ENCODE results near the gene MAPK8.

MAPK8 gene

DNA sequence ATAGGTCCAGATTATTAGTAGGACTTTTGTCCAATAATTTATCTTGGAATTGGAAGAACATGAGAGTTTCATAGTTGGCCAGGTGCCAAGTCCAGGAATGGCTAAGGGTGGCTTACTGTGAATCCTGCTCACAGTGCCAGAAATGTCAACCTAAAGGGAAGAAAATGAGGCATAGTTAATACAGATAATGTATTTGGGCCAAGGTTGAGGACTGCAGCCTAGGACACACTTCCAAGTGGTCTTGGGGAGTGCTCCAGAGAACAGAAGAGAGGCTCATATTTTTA, 78.2 kb downstream of the MAPK8 start:
- no peak for DNase-seq (ENCODE audit: low read depth)

DNA sequence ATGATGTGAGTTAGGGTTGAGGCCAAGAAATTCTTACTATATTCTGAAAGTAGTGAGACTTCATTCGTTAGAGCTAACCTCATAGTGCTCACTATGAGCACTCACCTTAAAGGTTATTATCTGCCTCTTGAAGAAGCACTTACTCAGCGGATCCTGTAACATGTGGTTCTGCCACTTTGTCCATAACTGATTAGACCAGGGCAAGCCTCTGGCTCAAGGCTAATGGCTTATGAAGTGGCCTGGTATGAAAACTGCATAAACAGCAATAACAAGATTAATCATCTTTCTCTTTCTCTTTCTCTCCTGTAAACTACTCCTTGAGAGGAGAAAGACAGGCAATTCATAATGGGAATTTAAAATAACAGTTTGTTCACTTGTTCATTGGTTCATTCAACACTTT, 82.8 kb downstream of the MAPK8 start:
- DNase-seq (ENCODE audit: low read depth), result no peak

DNA sequence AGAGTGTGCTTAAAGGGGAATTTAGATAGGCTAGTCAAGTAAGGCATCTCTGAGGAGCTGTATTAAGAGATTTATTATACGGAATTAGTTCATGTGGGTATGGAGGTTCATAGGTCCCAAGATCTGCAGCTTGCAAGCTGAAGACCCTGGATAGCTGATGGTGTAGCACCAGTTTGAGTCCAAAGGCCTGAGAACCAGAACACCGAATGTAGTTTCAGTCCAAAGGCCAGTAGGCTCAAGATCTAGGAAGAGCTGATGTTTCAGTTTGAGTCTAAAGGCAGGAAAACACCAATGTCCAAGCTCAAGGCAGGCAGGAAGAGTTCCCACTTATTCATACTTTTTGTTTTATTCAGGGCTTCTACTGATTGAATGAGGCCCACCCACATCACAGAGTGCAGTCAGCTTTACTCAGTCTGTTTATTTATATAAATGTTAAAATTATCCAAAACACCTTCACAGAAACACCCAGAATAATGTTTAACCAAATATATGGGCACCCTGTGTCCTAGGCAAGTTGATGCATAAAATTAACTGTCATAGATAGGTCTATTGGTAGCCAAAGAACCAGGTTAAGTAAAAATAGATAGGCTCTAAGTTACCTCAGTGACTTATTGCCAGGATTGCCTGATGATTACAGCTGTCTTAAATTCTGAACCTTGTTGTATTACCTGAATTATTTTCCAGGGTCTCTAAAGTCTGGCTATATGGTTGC, 83.5 kb downstream of the MAPK8 start:
- no peak for DNase-seq (ENCODE audit: low read depth)

DNA sequence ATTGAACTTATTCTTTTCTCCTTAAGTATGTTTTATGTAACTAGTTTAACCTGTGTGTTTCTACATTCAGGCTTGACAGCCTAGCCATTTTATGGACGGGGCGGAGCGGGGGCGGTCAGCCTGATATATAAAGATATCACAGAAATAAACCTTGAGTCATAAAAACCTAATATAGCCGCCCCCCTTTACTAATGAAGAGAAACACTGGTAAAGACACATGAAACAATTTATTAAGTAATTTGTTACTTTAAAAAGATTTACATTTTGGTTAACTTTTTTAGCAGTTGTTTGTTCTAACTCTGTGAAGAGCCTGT, 84.0 kb downstream of the MAPK8 start:
- DNase-seq (ENCODE audit: low read depth), result no peak

DNA sequence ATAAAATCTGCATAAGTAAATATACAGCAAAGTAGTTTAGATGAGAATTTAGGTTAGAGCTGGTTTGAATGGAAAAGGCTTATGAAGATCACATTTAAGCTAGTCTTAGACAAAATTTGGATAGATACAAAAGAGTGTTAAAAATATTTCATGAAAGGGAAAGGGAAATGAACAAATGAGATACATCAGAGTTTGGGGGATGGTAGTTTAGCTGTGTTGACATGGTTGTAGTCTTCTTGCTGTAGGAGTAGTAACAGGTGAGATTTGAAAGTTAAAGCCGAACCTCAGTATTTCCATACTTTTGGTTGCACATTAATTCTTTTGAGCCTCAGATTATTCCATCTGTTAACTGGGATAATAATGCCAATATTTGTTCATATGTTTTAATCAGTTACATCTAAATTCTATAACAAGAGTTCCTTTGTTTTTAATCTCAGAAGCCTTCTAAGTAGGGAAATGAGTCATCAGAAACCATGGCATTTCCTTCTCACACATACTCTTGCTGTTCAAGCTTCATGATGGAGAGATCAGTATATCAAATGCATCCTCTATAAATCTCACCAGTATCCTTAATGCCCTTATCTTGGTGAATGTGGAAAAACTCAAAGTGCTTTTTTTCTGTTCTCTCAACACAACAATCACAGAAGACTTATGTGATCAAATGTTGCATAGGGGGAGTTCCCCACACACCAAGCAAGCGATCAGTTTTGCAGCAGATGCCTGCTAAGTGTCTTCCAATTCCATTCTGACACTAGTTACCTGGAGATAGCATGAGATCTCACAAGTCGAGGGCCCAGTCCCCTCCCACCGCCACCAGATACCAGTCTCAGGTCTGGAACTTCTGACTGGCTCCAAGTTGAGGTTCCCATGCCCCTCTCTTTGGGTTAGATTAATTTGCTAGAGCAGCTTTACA, 84.7 kb downstream of the MAPK8 start:
- no peak for DNase-seq (ENCODE audit: low read depth)

DNA sequence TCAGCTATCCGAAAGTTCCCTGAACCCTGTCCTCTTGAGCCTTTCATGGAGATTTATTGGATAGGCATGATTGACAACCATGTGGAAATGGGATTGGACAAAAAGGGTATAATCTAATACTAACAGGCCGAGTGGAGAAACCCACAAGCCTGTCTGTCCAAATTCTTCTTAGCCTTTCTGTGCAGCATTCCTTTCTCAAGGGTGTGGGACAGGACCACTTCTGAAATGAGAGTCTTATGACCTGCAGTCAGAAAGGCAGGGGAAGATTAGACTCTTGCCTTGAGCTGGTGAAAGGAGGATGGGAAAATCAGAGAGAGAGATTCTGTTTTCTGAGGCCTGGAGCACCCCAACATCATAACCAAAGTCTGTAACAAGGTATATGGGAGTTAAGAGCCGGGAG, 85.5 kb downstream of the MAPK8 start:
- no peak for DNase-seq (ENCODE audit: low read depth)

DNA sequence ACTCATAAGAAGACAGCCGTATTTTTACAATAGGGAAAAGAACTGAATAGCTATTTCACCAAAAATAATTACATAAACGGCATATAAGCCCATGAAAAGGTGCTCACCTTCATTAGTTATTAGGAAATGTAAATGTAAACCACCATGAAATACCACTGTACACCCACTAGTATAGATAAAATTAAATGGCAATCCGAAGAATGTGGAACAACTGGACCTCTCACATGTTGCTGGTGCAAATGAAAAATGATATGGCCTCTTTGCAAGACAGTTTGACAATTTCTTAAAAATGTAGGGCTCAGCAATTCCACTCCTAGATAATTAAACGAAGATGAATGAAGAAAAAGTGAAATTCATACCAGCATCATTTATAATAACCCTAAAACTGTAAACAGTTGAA, 91.8 kb downstream of the MAPK8 start:
- DNase-seq (ENCODE audit: low read depth), result no peak

DNA sequence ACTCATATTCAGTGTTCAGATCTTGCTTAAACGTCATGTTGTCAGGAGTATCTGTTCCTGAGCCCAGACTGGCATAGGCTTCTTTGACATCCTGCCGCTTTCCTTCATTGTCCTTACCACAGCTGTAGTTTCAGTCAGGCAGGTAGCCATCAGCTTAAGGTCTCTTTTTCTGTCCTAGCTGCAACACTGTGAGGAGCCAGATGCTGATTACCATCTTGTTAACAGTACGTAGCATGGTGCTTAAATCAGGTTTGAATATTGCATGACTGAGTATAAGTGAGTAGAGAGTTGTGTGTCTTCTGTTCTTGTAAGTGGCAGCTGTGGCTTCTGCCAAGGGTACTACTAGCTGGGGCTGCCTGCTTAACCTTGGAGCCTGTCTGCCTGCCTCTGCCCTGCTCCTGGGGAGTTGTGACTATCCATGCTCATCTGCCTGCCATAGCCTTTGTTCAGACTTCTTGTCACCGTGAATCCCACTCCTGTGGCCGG, 92.6 kb downstream of the MAPK8 start:
- DNase-seq (ENCODE audit: low read depth), result no peak

DNA sequence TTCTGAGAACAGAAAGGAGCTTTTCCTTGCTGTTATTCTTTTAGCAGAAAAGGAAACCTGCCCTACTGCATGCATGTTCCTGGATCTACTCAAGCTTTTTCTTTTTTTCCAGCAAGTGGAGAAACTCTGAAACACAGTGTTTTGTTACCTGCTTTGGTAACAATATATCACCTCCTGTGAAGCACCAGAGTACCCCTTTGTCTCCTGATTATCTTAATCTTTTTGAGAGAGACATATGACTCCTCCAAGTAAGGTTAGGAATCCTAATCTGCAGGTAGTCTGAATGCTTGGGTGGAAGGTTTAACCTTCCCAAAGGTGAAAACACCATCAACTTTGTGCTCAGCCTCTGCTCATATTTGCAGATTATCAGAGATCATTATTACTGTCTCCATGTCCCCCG, 93.1 kb downstream of the MAPK8 start:
- DNase-seq (ENCODE audit: low read depth), result no peak

DNA sequence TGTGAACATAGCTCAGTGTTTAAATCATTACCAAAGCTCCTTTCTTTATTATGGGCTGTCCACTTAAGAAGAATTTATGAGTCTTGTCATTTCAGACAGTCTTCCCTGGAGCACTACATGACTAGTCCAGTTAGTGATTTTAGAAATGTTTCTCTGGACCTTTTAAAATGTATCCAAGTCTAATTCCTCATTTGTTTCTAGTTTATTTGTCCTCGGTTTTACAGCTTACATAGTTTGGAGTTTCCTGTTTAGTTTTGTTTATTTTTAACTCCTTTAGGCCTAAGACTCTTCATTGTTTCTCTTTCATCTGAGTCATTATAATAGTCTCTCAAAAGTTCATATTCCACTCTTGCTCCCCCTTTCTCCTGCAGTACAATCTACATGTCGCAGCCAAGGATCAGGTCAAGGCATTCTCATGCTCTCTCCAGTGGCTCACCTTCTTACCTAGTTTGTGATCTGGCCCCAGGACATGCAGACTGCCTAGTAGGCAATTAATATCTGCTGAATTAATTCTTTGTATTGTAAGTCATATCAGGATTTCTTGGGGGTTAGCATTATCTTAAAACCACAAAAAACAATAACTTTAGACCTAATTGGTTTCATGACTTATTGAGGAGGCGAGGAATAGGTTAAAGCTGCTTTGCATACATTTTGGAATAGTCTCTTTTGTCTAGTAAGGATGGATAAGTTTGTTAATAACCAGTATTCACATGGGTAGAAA, 93.8 kb downstream of the MAPK8 start:
- DNase-seq (ENCODE audit: low read depth), result no peak

DNA sequence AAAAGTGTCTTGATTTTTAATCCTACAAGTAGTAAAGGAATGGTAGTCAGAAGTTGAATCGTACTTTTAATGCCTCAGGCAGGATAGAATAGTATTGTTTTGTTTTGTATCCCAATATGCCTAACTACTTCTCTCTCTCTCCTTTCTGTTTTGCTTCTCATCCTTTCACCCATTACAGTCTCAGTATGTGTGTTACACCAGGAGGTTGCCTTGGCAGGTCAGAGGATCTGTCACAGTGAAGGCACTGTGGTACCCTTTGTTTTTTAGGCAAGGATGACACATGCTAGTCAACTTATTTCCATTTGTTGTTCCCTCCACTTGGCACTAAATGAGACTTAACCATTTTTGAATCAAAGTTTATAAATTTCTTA, 94.4 kb downstream of the MAPK8 start:
- no peak for DNase-seq (ENCODE audit: low read depth)

DNA sequence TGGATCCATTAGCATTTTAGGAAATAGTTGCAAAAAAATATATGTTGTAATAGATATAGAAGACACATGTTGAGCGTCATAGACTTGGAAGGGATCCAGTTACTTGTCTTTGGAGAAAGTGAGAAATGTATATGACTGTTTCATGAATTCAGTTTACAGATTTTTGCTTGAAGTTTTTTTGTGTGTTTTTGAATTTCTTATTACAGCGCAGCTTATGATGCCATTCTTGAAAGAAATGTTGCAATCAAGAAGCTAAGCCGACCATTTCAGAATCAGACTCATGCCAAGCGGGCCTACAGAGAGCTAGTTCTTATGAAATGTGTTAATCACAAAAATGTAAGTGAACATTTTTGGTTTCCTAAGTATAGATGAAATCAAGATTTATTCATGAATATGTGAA, 98.2 kb downstream of the MAPK8 start:
- DNase-seq (ENCODE audit: low read depth), result no peak

DNA sequence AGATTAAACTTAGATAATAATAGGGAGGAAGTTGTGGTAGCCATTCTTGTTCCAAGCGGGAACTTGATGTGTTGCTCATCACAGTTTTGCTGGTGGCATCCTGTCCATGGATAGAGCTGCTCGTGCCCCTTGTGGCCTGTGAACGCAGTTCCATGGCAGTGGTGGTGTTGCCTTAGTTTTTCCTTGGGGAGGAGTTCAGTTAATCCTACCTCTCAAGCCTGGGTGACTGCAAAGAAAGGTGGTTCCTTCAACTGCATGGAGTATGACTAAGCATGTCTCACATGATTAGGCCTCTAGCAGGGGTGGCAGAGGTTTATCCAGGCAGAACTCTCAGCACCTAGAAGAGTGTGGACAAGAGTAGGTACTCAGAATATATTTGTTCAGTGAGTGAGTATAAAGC, 99.7 kb downstream of the MAPK8 start:
- no peak for DNase-seq (ENCODE audit: low read depth)

DNA sequence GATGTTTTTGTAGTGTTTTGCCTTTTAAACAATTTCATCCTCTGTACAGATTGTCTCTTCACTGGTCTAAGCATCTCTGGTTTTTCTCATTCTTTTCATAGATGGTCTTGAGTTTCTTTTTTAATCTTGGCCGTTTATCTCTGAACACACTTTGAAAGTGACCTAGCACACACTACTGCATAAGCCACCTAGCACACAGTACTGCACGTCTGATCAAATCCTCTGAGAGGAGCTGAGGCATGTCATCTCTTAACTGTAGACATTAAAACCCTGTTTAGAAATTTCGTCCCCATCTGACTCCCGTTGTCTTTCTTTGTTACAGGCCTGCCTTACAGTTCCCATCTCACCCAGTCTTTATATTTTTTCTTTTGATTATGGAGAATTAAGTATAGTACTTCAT, 100.2 kb downstream of the MAPK8 start:
- DNase-seq (ENCODE audit: low read depth), result no peak

DNA sequence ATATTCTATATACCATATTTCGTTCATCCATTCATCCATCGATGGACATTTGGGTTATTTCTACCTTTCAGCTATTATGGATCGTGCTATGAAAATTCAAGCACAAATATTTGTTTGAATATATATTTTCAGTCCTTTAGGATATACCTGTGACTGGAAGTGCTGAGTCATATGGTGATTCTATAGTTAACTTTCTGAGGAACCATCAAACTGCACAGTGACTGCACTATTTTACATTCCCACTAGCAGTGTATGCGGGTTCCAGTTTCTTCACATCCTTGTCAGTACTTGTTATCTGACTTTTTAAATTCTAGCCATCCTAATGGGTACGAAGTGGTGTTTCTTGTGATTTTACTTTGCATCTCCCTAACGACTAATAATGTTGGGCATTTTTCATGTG, 104.0 kb downstream of the MAPK8 start:
- no peak for DNase-seq (ENCODE audit: low read depth)

DNA sequence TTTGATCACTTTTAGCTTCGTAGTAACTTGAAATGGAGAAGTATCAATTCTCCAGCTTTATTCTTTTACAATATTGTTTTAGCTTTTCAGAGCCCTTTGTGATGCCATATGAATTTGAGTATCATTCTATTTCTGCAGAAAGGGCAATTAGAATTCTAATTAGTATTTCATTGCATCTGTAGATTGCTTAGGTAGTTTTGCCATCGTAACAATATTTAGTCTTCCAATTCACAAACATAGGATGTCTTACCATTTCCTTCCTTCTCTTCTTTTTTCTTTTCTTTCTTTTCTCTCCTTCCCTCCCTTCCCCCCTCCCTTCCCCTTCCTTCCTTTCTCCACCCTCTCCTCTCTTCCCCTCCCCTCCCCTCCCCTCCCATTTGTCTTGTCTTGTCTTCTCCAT, 105.0 kb downstream of the MAPK8 start:
- no peak for DNase-seq (ENCODE audit: low read depth)

DNA sequence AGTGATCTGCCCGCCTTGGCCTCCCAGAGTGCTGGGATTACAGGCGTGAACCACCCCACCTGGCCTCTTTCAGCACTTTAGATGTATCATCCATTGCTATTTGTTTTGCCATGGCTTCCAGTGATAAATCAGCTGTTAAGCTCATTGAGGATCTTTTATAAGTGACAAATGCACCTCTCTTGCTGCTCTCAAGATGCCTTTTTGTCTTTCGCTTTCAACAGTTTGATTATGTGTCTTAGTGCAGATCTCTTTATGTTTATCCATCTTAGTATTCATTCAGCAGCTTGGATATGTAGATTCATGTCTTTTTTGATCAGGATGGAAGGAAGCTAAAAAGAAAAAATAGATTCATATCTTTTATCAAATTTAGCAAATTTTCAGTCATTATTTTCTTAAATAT, 105.6 kb downstream of the MAPK8 start:
- DNase-seq (ENCODE audit: low read depth), result no peak

DNA sequence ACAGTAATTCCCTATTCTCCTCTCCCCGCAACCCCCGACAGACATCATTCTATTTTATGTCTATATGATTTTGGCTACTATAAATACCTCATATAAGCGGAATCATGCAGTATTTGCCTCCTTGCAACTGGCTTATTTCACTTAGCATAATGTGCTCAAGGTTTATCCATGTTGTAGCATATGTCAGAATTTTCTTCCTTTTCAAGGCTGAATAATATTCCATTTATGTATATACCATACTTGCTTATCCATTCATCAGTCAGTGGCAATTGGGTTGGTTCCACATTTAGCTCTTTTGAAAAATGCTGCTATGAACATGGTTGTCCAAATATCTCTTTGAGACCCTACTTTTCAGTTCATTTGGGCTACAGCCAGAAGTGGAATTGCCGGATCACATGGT, 106.5 kb downstream of the MAPK8 start:
- no peak for DNase-seq (ENCODE audit: low read depth)

DNA sequence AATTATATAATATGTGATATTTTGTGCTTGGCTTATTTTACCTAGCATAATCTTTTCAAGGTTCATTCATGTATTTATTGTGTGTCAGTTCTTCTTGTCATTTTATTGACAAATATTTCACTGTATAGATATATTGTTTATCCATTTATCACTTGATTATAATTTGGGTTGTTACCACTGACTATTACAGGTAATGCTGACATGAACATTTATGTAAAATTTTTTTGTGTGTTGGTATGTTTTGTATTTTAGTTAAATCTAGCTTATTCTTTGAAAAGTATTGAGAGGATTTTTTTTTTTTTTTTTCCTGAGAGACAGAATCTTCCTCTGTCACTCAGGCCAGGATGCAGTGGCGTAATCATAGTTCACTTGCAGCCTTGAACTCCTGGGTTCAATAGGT, 107.7 kb downstream of the MAPK8 start:
- no peak for DNase-seq (ENCODE audit: low read depth)

DNA sequence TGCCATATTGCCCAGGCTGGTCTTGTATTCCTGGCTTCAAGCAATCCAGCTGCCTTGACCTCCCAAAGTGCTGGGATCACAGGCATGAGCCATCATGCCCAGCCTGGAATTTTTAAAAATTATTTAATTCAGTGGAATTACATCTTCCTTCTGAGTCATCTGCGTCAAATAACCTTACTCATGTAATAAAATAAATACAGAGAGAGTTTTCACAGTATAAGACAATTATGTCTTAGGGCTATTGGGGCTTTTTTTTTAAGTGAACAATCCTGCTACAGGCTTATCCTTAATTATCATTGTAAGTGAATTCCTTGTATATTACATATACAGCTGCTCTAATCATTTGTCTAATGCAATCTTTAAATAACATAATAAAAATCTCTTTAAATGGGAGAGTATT, 108.3 kb downstream of the MAPK8 start:
- DNase-seq (ENCODE audit: low read depth), result no peak

DNA sequence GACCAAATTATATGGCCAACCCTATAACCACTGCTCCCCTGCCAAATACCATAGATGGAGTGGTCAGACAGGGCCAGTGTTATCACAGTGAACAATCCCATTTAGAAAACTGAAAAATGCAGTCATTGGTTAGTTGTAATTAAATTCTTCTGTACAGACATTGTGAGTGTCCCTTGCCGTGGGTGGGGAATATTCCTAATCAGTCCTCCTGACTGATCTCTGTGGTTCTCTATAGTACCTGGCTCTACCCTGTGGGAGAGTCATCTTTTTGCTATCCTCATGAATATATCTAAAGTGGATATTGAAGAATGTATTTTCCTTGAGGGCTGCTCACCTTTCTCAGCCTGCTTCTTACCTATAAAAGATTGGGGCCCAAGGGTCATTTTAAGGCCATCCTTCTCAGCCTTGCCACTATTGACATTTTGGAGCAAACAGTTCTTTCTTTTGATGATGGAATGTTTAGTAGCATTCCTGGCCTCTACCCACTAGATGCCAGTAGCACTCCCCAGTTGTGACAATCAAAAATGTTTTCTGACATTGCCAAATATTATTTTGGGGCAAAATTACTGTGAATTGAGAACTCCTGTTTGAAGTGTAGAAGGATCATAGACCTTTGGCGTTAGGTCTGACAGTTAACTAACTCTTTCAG, 110.2 kb downstream of the MAPK8 start:
- no peak for DNase-seq (ENCODE audit: low read depth)

DNA sequence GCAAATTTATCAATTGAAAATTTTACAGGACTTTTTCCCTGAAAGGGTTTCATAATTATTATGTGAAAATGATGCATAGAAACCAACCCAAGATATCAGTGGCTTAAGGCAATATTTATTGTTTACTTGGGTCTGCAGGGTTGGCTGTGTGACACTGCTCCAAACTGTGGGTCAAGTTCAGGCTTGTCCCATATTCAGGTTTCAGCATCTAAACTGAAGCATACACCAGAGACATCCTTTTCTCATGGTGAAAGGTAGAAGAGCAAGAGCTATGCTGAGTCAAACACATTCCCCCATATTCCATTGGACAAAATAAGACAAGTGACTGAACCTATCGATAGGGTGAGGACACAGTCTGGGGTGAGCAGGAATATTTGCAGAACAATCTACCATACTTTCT, 110.9 kb downstream of the MAPK8 start:
- DNase-seq (ENCODE audit: low read depth), result no peak

All from stimulated activated CD4-positive, alpha-beta T cell treated with anti-CD3 and anti-CD28 coated beads, Interleukin-2, amount 100 ng/mL, for 4 hours (primary cell).